Right atrium auricular region (tissue), 2 donors: ENCODE results near the gene VMAC. TPM values are rescaled to one million over a fixed set of nuclear protein-coding genes. Genes with fewer than 3 reads are reported as not detected.

Experiments
- DNase-seq: peaks from one replicate; pipeline ENCODE4 v3.0.0-alpha.2; 2019; ENCODE audit warnings: low spot score
- H3K27ac ChIP-seq, 2 donors: fragments of 200-600 bp; sonication (generic); 1 replicate in 1 of 2; 2 replicates in 1 of 2; pipeline ENCODE4 v1.5.1; 2016 to 2019
- H3K27me3 ChIP-seq, 2 donors: fragments of 200-600 bp; sonication (generic); one replicate each; pipeline versions ENCODE4 v1.5.1 to v1.6.0; 2017 to 2019
- H3K36me3 ChIP-seq: fragments of 200-600 bp; sonication (generic); one replicate; pipeline ENCODE4 v1.5.1; 2016
- H3K4me1 ChIP-seq, 2 donors: fragments of 200-600 bp; sonication (generic); one replicate each; pipeline versions ENCODE4 v1.5.1 to v1.6.0; 2017 to 2019
- H3K4me3 ChIP-seq, 2 donors: fragments of 200-600 bp; sonication (generic); 1 replicate in 1 of 2; 2 replicates in 1 of 2; pipeline ENCODE4 v1.5.1; 2017 to 2019; ENCODE audit warnings: mild to moderate bottlenecking in 1 of 2, moderate library complexity in 1 of 2
- H3K9me3 ChIP-seq, 2 donors: fragments of 200-600 bp; sonication (generic); one replicate each; pipeline ENCODE4 v1.5.1; 2019
- total RNA-seq, 2 donors: library from RNA; depleted of rRNA; stranded (reverse); fragments of >200 nt; gene quantifications; one replicate each; pipeline ENCODE4 v1.1.0, GENCODE V29; 2016
- TF ChIP-seq, protein P1 (sequence below), 2 donors: fragments of 200-600 bp; sonication (generic); IDR thresholded peaks; one replicate each; pipeline ENCODE4 v1.5.1; 2019; ENCODE audit warnings: antibody characterized with exemption in 2 of 2

Gene VMAC
- total RNA-seq, 2 donors from 2014 or later, result 2.6 to 4.1 TPM

DNA sequence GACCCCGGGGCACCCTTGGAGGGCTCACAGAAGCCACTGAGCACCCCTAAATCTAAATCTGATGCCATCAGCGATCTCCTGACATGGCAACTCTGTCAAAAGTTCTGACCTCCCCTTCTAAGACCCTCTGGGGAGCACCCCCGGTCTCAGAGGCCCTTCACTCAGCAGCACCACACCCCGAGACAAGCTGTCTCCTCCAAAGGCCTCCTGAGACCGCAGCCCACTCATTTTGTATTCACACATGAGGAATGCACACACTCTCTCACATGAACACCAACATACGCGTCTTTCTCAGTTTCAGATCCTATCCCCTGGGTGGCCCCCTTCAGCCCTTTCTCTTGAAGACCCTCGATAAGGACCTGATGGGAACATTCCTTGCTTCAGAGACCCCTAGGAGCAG, 3.7 kb upstream of the VMAC start:
- peaks cover 0 to 48% of the 10 kb centered on the region in 2 donors for H3K4me1 ChIP-seq
- no peak for DNase-seq
- no peak overlapping the region for H3K27ac ChIP-seq
- no peaks in the 10 kb centered on the region for H3K9me3 ChIP-seq
- TF ChIP-seq, protein P1, sequence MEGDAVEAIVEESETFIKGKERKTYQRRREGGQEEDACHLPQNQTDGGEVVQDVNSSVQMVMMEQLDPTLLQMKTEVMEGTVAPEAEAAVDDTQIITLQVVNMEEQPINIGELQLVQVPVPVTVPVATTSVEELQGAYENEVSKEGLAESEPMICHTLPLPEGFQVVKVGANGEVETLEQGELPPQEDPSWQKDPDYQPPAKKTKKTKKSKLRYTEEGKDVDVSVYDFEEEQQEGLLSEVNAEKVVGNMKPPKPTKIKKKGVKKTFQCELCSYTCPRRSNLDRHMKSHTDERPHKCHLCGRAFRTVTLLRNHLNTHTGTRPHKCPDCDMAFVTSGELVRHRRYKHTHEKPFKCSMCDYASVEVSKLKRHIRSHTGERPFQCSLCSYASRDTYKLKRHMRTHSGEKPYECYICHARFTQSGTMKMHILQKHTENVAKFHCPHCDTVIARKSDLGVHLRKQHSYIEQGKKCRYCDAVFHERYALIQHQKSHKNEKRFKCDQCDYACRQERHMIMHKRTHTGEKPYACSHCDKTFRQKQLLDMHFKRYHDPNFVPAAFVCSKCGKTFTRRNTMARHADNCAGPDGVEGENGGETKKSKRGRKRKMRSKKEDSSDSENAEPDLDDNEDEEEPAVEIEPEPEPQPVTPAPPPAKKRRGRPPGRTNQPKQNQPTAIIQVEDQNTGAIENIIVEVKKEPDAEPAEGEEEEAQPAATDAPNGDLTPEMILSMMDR (IDR thresholded peaks at IDR 0.05), result no peak
- no peak overlapping the region for H3K4me3 ChIP-seq
- peaks cover 22% of the 10 kb centered on the region for H3K36me3 ChIP-seq
- no peaks in the 10 kb centered on the region for H3K27me3 ChIP-seq

DNA sequence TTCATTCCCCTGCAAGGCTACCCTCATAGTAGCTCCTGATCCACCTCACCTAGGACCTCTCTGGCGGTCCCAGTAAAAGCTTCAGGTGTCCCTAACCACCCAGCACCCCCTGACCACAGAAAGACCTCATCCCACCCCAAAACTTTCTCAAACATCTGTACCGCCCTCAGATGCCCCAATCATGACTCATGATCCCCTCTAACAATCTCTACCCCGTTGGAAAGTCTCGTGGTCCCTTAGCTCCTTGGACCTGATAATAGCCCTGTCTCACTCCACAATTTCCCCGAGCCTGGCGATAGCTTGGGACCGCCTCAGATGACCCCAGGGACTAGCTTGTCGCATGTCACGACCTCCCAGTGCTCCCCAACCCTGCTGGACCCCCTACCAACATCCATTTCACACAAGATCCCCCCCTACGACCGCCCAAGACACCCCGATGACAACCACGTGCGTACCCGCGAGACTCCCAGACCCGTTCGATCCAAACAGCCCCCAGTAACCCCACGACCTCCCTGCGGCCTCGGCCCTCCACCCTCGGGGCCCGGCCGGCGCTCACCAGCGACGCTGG, 1.5 kb upstream of the VMAC start:
- Histone ChIP-seq H3K36me3 (peaks cover 11% of the 10 kb centered on the region), H3K27me3 (no peaks in the 10 kb centered on the region), H3K4me1 (peaks cover 0 to 39% of the 10 kb centered on the region in 2 donors), H3K27ac (peak overlapping the region; percentile 96), H3K4me3 (peak overlapping the region; percentile 98), H3K9me3 (no peaks in the 10 kb centered on the region)
- TF ChIP-seq, protein P1 (IDR thresholded peaks at IDR 0.05), result no peak
- no peak for DNase-seq

DNA sequence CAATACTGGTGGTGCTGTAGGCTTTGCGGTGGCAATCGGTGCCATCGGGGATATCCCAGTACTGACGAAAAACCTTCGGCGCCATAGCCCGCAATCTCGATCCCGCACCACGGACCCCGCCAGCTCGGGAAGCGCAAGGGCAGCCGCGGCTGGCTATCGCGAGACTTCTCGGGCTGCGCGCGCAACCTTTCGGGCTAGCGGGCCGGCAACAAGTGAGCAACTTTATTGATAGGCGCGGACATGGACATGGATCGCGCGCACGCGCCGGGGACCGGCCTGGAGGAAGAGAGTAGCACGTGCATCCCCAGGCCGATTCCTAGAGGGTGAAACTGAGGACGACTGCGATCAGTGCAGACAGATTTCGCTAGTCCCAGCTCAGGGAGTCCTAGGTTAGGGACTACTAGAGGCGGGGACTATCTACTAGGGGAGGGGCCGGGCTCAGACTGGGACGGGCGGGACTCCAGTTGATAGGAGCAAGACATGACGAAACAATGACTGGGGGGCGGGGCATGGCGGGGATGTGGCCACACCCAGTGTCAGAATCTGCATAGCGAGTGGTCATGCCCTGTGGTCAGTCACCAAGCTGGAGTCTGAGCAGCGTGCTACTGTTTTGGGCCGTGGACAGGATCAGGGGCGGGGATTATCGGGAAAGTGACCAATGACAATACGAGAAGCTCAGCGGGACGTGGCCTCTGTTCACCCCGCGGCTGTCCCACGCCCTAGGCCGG, 884 bp upstream of the VMAC start, which contains the start of gene NDUFA11:
NDUFA11 (minus strand) TSS at position 167 of the 728 bp plus-strand sequence; CDS start at position 85, 82 bp downstream.
- peaks cover 11% of the 10 kb centered on the region for H3K36me3 ChIP-seq
- no peaks in the 10 kb centered on the region for H3K9me3 ChIP-seq
- no peaks in the 10 kb centered on the region for H3K27me3 ChIP-seq
- H3K27ac ChIP-seq, result peak within 1 kb of the TSS; percentile 96
- TF ChIP-seq, protein P1 (IDR thresholded peaks at IDR 0.05), result no peak
- peaks cover 0 to 38% of the 10 kb centered on the region in 2 donors for H3K4me1 ChIP-seq
- H3K4me3 ChIP-seq, result peak within 1 kb of the TSS; percentile 98
- DNase-seq, result peak; percentile 100

DNA sequence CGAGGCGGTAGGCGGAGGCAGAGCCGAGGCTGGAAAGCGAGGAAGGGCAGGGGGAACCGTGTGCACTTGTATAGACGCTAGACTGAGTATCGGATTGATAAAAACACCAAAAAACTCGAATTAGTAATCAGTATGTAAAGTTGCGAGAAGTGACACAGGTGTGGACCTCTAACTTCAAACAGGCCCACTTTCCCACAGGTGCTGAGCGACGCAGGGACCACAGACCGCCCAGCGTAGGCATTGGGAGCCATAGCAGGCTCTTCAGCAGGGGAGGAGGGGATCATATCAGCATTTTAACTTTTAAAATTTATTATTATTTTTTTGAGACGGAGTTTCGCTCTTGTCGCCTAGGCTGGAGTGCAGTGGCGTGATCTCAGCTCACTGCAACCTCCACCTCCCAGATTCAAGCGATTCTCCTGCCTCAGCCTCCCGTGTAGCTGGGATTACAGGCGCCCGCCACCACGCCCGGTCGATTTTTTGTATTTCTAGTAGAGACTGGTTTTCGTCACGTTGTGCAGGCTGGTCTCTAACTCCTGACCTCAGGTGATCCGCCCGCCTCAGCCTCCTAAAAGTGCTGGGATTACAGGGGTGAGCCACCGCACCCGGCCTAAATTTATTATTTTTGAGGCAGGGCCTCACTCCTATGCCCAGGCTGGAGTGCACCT, 574 bp downstream of the VMAC start:
- peaks cover 10% of the 10 kb centered on the region for H3K36me3 ChIP-seq
- no peak for DNase-seq
- no peaks in the 10 kb centered on the region for H3K27me3 ChIP-seq
- peak overlapping the region; percentile 65 to 98 for H3K4me3 ChIP-seq
- H3K9me3 ChIP-seq, result no peaks in the 10 kb centered on the region
- peak overlapping the region; percentile 73 to 96 for H3K27ac ChIP-seq
- TF ChIP-seq, protein P1 (IDR thresholded peaks at IDR 0.05), result no peak
- H3K4me1 ChIP-seq, result peaks cover 0 to 38% of the 10 kb centered on the region in 2 donors

DNA sequence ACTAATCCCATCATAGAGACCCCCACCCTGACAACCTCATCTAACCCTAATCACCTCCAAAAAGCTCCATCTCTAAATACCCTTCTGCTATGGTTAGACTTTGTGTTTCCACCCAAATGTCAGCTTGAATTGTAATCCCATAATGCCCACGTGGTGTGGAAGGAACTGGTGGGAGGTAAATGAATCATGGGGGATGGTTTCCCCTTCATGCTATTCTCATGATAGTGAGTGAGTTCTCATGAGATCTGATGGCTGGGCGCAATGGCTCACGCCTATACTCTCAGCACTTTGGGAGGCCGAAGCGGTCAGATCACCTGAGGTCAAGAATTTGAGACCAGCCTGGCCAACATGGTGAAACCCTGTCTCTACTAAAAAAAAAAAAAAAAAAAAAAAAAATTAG, 2.6 kb downstream of the VMAC start:
- Histone ChIP-seq H3K4me3 (no peak overlapping the region), H3K27me3 (no peaks in the 10 kb centered on the region), H3K36me3 (peaks cover 2% of the 10 kb centered on the region), H3K27ac (no peak overlapping the region), H3K4me1 (peaks cover 0 to 25% of the 10 kb centered on the region in 2 donors), H3K9me3 (no peaks in the 10 kb centered on the region)
- DNase-seq, result no peak
- TF ChIP-seq, protein P1 (IDR thresholded peaks at IDR 0.05), result no peak
